H1 (cell line): ENCODE data around the gene NEGR1. TPM values are rescaled to one million over a fixed set of nuclear protein-coding genes. Genes with fewer than 3 reads are reported as not detected.

Experiments
- CBX5 ChIP-seq: fragments of 300-800, 300-1000 bp; sonication (generic); IDR thresholded peaks from 2 replicates; pipeline ENCODE4 v1.7.1; 2016; ENCODE audit warnings: antibody characterized with exemption, low read length, low read depth
- CHD7 ChIP-seq: fragments of 300-600 bp; sonication (generic); IDR thresholded peaks from 2 replicates; pipeline ENCODE4 v1.7.1; 2012; ENCODE audit warnings: low read length, moderate library complexity, mild to moderate bottlenecking, inconsistent platforms; ENCODE audit not compliant: insufficient replicate concordance
- EP300 ChIP-seq, 2 experiments: IDR thresholded peaks; 1 replicate in 1 of 2; 2 replicates in 1 of 2; pipeline ENCODE4 v1.6.1; 2011 to 2012; ENCODE audit warnings: low read depth in 2 of 2, low read length in 2 of 2, mild to moderate bottlenecking in 2 of 2, borderline replicate concordance in 1 of 2, inconsistent platforms in 1 of 2, moderate library complexity in 1 of 2
- KDM1A ChIP-seq: fragments of 200-600, 300-600 bp; sonication (generic); IDR thresholded peaks from 2 replicates; pipeline ENCODE4 v1.7.1; 2016; ENCODE audit warnings: mild to moderate bottlenecking, low read length, borderline replicate concordance
- POLR2A ChIP-seq, 2 experiments: IDR thresholded peaks; 1 replicate in 1 of 2; 2 replicates in 1 of 2; pipeline ENCODE4 v1.6.1; 2011; ENCODE audit warnings: low read depth in 2 of 2, low read length in 2 of 2, mild to moderate bottlenecking in 2 of 2; ENCODE audit errors: control extremely low read depth in 1 of 2
- RXRA ChIP-seq: IDR thresholded peaks from 2 replicates; pipeline ENCODE4 v1.6.1; 2011; ENCODE audit warnings: low read depth, mild to moderate bottlenecking, low read length, moderate library complexity; ENCODE audit not compliant: insufficient read depth
- TBP ChIP-seq: IDR thresholded peaks from 2 replicates; pipeline ENCODE4 v1.6.1; 2011; ENCODE audit warnings: low read depth, low read length, improper control_type of control experiment
- USF2 ChIP-seq: IDR thresholded peaks from 2 replicates; pipeline ENCODE4 v1.6.1; 2011; ENCODE audit warnings: low read length, improper control_type of control experiment
- polyA plus RNA-seq, 7 experiments: library from polyadenylated mRNA; depleted of rRNA in 3 of 7; stranded (reverse) in 5 of 7; unstranded in 2 of 7; fragments of >200 nt in 5 of 7; fragments of 200-250 nt in 2 of 7; gene quantifications; 1 replicate in 5 of 7; 2 replicates in 1 of 7; 4 replicates in 1 of 7; pipeline versions ENCODE4 v1.2.1 to v1.2.3, GENCODE V29; 2011 to 2013; ENCODE audit warnings: missing spikeins in 2 of 7, mixed read lengths in 2 of 7
- total RNA-seq: library from RNA; stranded (reverse); fragmentation: NEBNext Ultra II Directional; extraction: Animal tissue kit (Norgen Biotek cat#: 25700); gene quantifications from 2 replicates; pipeline ENCODE4 v1.2.1, GENCODE V29; 2021

Gene NEGR1
- total and polyA plus RNA-seq, 2 of the 8 experiments (the other 6 are each of a cell fraction or from before 2014, with no cell fraction given), result 0.71 to 1.3 TPM

- no peak for TF ChIP-seq USF2
- TF ChIP-seq EP300 (IDR thresholded peaks at IDR 0.05; ENCODE audit: borderline replicate concordance in 1 of 2, low read depth in 2 of 2, low read length in 2 of 2), result no peak
- no peak for TF ChIP-seq RXRA
- TF ChIP-seq TBP, result no peak
- no peak for TF ChIP-seq KDM1A
- no peak for TF ChIP-seq POLR2A (IDR thresholded peaks at IDR 0.05; ENCODE audit: control extremely low read depth in 1 of 2, low read depth in 2 of 2, low read length in 2 of 2)
- TF ChIP-seq CHD7, result no peak
- no peak for TF ChIP-seq CBX5
- TF ChIP-seq, all 59 proteins: peak for 0
These were observed 365.4 kb downstream of the NEGR1 start (continued) for GRCh38 chr1:71916894-71917293.
